ENCODE measurements around the gene SSC5D.

DNA sequence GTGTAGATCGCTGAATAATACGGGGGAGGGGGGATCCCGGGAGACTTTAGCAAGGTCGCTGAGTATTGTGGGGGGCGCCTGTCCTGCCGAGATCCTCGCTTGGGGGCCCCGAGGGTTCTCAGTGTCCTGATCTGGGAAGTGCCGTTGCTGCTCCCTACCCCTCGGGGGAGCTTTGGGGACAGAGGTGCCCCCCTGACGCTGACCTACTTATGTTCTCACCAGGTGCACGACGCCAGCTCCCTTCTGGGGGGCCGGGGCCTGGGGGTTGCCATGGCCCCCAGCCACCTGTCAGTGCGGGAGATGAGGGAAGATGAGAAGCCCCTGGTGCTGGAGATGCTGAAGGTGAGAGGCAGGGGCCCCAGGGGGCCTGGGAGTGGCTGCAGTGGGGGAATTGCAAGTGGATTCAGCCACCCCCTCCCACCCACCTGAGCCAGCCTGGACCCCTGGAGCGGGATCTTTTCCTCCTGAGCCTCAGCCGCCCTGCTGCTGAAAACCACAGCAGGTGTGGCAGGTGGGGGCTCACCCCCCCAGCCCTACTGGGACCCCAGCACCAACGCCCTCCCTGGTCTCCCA lies 2.7 kb upstream of the SSC5D start:
- TF ChIP-seq CBX5 (IDR thresholded peaks at IDR 0.05; ENCODE audit: low read depth) = no peak
- no peak for TF ChIP-seq SP1 (IDR thresholded peaks at IDR 0.05; ENCODE audit: low read depth, low read length)
- no peak for TF ChIP-seq TCF3 (IDR thresholded peaks at IDR 0.05; ENCODE audit: borderline replicate concordance, insufficient read depth, low read depth, low read length)
- TF ChIP-seq CREM (IDR thresholded peaks at IDR 0.05; ENCODE audit: low read depth) = no peak
- TF ChIP-seq FOXK2 (IDR thresholded peaks at IDR 0.05) = no peak
- no peak for TF ChIP-seq CTCF (IDR thresholded peaks at IDR 0.05 in 2 of 3, conservative IDR thresholded peaks at IDR 0.05 in 1 of 3; ENCODE audit: control insufficient read depth in 2 of 3, extremely low read depth in 1 of 3, insufficient read depth in 1 of 3, low read depth in 3 of 3, low read length in 3 of 3)

Data from GM12878 (cell line).